Measurements from ENCODE around the gene NMUR2. TPM values are rescaled to one million over a fixed set of nuclear protein-coding genes. Genes with fewer than 3 reads are reported as not detected.

The NMUR2 gene
- total RNA-seq, 1 experiment from 2014 or later = not detected

GRCh38 chr5:152378730-152379129 lies 26.3 kb downstream of the NMUR2 start:
- ATAC-seq (no peak), DNase-seq (ENCODE audit: low read depth, low spot score) (no peak)
- CTCF ChIA-PET = no interaction called here
- H3K9me3 ChIP-seq (ENCODE audit: control insufficient read depth, insufficient read depth, low read depth, low read length) = no peaks in the 10 kb centered on the region
- no peaks in the 10 kb centered on the region for H3K4me1 ChIP-seq (ENCODE audit: control insufficient read depth, insufficient read depth, low read length)
- H3K27ac ChIP-seq (ENCODE audit: low read length) = no peak overlapping the region
- no peaks in the 10 kb centered on the region for H3K27me3 ChIP-seq (ENCODE audit: control insufficient read depth, insufficient read depth, low read length)
- intact Hi-C loops (cut with micrococcal nuclease; ENCODE audit: unreplicated experiment) (loop anchor here (5.0 kb wide), 1 partner anchor 129 kb away; no protein-coding TSS in a partner anchor), in situ Hi-C loops (cut with HindIII; ENCODE audit: low pct_unique_long_range_greater_than_20kb, low sequenced_read_pairs) (no loop called here)
- POLR2A ChIA-PET = no interaction called here
- no TSS peak for BruUV-seq (replicated peaks)
- no peak overlapping the region for H3K4me3 ChIP-seq (ENCODE audit: low read depth in 2 of 2, low read length in 2 of 2)
- no peaks in the 10 kb centered on the region for H3K36me3 ChIP-seq (ENCODE audit: control insufficient read depth, insufficient read depth, low read length)
- no peak for TF ChIP-seq SIN3A (IDR thresholded peaks at IDR 0.05; ENCODE audit: borderline replicate concordance, insufficient read depth, low read depth, low read length)
- TF ChIP-seq TCF7L2 (IDR thresholded peaks at IDR 0.05; ENCODE audit: low read depth, low read length) = no peak
- TF ChIP-seq CTCF (IDR thresholded peaks at IDR 0.05) = no peak

GRCh38 chr5:152376886-152377285 lies 28.2 kb downstream of the NMUR2 start:
- TF ChIP-seq POLR2AphosphoS5 (IDR thresholded peaks at IDR 0.05; ENCODE audit: low read depth, low read length) (no peak), SIN3A (IDR thresholded peaks at IDR 0.05; ENCODE audit: borderline replicate concordance, insufficient read depth, low read depth, low read length) (no peak), CTCF (IDR thresholded peaks at IDR 0.05) (no peak), TCF7L2 (IDR thresholded peaks at IDR 0.05; ENCODE audit: low read depth, low read length) (no peak), REST (IDR thresholded peaks at IDR 0.05; ENCODE audit: insufficient read depth in 1 of 2, low read depth in 2 of 2, low read length in 1 of 2) (no peak)
- ChIA-PET CTCF (no interaction called here), POLR2A (no interaction called here)
- BruUV-seq (replicated peaks) = no TSS peak
- no peak for ATAC-seq
- Histone ChIP-seq H3K27ac (ENCODE audit: low read length) (no peak overlapping the region), H3K9me3 (ENCODE audit: control insufficient read depth, insufficient read depth, low read depth, low read length) (no peaks in the 10 kb centered on the region), H3K36me3 (ENCODE audit: control insufficient read depth, insufficient read depth, low read length) (no peaks in the 10 kb centered on the region), H3K4me1 (ENCODE audit: control insufficient read depth, insufficient read depth, low read length) (no peaks in the 10 kb centered on the region), H3K4me3 (ENCODE audit: low read depth in 2 of 2, low read length in 2 of 2) (no peak overlapping the region), H3K27me3 (ENCODE audit: control insufficient read depth, insufficient read depth, low read length) (no peaks in the 10 kb centered on the region)
- intact Hi-C loops (cut with micrococcal nuclease; ENCODE audit: unreplicated experiment) = loop anchor here (5.0 kb wide), 1 partner anchor 130 kb away; no protein-coding TSS in a partner anchor
- in situ Hi-C loops (cut with HindIII; ENCODE audit: low pct_unique_long_range_greater_than_20kb, low sequenced_read_pairs) = no loop called here
- DNase-seq (ENCODE audit: low read depth, low spot score) = no peak

Data from Panc1 (cell line).